Stimulated activated CD4-positive, alpha-beta T cell treated with anti-CD3 and anti-CD28 coated beads, Interleukin-15, amount 100 ng/mL, for 48 hours (primary cell): Measurements from ENCODE around the gene GAST.
"Not testable (repeated sequence)": the region's sequence is repeated elsewhere in the genome, so short reads cannot be mapped to it uniquely, and the experiment has no call there.

Source experiments
- DNase-seq, 2 donors: peaks; one replicate each; pipeline ENCODE4 v3.0.0-alpha.2; 2020; ENCODE audit warnings: low read depth in 2 of 2

The GAST gene, protein sequence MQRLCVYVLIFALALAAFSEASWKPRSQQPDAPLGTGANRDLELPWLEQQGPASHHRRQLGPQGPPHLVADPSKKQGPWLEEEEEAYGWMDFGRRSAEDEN

DNA sequence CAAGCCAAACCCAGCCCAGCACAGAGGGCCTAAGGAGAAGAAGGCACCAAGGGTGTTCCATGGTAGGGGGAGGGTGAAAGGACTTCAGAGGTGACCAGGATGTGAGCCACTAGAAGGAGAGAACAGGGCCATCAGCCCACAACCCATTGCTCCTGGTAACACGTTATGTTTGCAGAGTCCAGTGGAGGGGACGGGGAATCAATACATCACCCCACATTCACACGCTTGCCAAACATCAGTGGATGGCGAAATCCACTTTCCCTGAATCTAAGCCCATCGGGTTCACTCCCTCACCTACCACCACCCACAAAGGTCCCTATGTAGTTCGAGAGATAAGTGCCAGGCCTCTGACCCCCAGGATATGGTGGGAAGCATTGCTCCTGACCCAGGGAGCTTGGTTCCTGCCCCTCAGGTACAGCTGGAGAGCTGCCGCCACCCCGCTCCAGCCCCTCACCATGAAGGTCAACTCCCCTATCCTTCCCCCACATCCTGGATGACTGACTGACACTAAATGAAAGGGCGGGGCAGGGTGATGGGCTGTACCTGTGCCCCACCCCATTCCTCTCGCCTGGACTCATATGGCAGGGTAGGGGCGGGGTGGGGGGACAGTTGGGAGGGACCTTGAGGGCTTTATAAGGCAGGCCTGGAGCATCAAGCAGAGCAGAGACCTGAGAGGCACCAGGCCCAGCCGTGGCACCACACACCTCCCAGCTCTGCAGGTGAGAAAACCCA lies at the start of gene GAST:
TSS of gene GAST (plus strand) at position 663 of the 732 bp plus-strand sequence. CDS start 3,106 bp downstream, outside the sequence.
- DNase-seq: no peak

DNA sequence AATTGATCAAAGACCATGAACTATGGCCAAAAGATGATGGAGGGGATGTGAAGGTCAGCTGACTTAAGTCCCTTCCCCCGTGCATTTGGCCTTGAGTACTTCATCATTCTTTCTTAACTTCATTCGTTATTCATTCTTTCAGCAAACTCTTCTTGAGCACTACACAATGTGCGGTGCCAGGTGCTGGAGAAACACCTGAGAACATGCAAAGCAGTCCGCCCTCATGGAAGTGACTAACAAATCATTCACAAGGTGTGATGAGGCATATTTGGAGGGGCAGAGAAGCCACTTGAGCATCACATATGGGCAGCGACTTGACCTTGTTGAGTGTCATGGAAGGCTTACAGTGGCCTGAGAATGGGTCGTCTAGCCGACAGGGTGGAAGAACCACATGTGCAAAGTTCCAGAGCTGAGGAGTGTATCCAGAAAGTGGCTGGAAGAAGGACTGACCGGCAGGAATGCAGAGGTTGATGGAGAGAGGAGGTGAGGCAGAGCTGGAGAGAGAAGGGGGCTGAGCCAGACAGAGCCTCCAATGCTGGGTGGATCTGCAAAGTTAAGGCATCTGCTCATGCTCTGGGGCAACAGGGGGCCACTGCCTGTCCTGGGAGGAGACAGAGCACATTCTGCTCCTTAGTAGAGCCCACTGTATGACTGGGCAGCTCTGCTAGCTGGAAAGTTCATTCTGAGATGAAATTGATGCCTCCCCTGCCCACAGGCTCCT lies 48.5 kb upstream of the GAST start:
- no peak for DNase-seq

DNA sequence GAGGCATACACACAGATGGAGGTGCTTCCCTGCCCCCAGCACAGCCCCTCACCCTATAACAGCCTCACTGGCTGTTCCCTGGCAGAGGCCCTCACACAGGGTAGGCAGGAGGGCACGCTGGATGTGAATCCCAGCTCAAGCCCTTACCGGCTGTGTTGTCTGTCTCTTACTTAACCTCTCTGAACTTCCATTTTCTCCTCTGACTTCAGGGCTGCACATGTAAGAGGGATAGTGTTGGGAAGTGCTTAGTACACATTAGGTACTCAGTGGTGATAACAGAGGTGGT lies 48.0 kb upstream of the GAST start:
- DNase-seq: no peak

DNA sequence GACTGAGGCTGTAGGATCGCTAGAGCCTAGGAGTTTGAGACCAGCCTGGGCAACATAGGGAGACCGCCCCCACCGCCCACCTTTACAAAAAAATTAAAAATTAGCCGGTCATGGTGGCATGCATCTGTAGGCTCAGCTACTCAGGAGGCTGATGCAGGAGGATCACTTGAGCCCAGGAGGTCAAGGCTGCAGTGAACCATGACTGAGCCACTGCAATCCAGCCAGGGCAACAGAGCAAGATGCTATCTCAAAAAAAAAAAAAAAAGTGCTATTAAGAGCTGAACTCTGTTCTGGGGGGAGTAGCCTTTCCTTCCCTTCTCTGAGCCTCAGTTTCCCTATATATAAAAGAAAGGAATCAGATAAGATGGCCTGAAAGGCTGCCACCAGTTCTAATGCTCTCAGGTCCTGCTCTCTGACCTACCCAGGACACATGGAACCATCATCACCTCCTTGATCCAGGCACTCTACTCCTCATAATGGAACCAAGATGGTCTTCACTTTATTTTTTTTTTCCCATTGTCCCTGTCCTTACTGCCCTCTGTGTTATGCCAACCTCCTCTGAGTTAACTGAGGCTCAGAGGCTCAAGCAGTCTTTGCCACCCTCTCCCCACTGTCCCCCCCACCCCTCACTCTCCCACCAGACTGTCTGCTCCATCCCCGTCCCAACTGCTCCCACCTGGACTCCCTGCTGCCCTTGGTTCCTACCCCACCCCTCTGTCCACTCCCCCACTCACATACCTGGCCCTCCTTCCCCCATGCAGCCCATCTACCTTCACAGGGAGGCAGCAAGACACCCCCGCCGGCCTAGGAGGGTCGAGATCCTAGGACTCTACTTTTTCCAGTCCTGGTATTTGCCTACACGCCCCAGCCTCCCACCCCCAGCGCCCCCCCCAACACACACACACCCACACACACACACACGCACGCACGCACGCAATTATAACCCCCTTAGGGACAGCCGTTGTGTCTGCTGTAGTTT lies 47.3 kb upstream of the GAST start:
- DNase-seq: no peak

DNA sequence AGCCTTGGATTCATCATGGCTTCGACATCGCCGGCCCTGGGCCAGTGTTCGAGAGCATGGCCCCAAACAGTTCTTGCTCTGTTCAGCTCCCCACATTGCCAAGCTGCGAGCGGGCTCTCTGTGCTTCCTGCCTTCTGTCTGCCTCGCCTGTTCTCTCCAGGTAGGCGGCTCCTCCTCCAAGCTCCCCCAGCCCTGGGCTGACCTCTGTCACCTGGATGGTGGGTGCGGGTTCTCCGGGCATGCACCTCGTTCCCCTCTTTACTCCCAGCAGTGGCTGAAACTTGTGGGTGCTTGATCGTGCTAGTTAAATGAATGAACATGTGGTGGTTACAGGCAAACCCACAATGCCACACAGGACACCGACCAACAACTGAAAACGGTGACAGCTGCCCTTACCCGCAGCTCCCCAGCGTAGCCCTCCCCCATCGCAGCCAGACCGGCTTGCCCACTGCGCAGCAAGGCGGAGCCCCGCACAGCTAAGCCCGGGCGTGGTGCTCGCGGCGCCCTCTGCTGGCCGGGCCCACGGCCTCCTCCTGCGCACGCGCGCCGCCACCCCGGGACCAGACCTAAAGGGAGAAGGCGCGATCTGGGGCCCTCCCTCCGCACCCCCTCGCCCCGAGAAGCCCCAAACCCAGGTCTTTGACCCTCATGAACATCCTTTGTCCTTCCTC lies 46.4 kb upstream of the GAST start:
- peak; percentile 74 to 87 for DNase-seq

DNA sequence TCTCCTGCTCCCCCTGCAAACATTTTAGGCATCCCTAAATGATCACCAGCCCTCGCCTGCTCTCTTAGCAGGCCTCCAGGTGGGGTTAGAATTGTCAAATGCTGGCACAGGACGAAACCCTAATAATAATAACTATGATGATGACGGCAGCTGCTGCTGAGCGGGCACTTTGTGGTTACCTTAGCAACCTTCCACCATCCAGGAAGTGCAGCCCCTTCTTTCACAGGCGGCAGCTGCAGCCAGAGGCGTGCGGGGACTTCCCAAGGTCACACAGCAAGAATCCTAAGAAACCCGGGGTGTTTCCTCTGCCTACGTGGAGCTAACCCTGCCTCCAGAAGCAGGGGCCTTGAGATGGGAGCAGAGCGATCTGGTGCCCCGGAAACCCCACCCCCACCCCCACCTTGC lies 45.9 kb upstream of the GAST start:
- DNase-seq: peak; percentile 40

DNA sequence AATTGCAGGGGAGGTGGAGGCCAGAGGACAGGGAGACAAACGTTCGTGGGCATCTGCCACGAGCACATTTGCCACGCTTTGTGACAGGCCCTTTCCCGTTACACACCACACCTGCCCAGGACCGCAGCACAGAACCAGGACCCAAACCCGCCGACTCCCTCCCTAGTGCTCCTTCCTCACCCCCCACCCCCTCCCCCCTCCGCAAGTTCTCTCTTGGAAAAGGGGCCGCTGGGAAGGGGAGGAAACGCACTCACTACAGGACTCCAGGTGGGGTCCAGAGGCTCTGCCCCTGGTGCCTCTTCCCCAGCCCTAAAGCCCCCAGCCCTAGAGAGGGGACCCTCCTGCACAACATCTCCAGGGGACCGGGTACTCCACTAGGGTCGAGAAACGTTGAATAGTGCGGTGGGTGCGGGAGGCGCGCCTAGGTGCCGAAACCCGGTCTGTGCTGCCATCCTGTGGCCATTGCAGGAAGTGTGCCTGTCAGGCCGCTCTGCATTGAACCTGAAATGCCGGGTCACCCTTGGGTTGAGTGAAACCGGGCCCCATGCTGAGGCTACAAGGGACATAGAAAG lies 45.3 kb upstream of the GAST start:
- peak; percentile 78 to 88 for DNase-seq

DNA sequence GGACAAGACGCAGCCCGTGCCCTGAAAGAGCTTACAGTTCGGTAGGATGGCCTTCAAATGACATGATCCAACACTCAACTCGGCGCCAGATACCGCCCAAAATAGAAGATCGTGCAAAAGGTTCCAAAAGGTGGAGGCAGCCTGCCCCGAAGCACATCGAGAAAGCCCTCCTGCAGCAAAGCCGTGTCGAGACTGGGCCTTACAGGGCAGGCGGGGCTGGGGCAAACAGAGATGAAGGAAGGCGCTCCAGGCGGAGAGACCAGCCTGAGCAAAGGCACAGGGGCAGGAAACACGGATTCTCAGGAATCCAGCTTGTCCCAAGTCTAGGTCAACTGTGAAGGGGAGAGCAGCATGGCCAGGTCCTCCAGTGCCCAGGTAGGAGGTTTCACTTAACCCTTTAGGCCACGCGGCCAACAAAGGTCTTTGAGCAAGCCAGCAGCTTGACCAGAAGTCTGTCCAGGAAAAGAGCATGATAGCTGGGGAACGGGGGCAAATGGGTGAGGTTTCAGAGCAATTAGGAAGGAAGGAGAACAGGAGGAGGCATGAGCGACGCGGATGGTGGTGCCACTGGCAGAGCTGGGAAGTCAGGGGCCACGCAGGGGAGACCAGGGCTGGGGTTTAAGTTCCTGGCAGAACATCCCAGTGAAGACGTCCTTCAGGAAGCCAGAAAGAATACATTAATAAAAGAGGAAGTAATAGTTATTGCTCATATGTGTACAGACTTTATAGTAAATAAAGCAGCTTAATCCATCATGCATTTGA lies 44.7 kb upstream of the GAST start:
- no peak for DNase-seq

DNA sequence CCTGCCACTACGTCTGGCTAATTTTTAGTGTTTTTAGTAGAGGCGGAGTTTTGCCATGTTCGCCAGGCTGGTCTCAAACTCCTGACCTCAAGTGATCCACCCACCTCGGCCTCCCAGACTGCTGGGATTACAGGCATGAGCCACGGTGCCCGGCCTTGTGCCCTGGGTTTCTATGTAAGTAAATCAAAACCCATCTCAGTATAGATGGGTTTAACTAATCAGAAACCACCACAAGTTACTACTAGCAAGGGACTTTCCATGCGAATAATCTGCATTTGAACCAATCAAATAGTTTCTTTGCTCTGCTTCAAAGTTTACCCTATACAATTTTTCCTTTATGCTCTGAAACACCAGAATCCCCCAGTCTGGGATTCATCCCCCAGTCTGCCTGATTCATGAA lies 40.0 kb upstream of the GAST start:
- no peak for DNase-seq

DNA sequence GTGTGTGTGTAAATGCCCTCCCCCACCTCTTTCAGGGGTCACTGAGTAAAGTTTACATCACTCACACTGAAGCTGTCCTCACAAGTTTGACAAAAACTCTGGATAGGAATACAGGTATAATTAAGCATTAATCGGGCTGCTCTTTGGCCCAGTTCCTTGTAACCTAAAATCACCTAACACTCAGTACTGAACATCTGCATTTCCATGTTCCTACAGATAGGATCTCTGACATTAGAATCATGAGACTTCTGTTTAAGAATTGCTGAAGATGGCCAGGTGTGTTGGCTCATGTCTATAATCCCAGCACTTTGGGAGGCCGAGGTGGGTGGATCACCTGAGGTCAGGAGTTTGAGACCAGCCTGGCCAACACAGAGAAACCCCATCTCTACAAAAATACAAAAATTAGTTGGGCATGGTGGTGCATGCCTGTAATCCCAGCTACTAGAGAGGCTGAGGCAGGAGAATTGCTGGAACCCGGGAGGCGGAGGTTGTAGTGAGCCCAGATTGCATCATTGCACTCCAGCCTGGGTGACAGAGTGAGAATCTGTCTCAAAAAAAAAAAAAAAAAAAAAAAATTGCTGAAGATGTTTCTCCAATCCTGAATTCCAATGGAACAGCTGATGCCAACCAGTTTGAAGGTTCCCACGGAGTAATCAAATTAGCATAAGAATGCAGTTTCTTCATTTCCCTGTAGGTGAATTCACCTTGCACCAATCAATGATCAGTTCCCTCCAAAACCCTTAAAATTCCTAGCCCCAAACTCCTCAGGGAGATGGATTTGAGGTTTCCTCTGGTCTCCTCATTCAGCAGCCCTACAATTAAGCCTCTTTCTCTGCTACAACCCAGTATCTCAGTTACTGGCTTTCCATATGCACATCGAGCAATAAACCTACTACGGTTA lies 36.7 kb upstream of the GAST start:
- not testable (repeated sequence) for DNase-seq

DNA sequence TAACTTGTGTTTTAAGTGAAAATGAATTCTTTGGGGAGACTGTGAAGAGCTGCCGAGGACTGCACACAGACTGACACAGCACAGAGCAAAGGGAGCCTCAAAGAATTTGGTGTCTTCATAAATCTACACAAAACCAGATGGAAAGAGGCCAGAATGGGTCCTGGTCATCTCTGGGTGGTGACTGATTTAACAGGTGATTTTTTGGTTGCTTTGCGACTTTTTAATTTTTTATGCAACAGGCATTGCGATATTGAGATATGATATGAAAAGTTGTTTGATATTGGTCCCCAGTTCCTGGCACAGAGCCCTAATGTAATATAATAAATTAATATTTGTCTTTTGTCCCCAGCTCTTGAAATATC lies 36.1 kb upstream of the GAST start:
- no peak for DNase-seq

DNA sequence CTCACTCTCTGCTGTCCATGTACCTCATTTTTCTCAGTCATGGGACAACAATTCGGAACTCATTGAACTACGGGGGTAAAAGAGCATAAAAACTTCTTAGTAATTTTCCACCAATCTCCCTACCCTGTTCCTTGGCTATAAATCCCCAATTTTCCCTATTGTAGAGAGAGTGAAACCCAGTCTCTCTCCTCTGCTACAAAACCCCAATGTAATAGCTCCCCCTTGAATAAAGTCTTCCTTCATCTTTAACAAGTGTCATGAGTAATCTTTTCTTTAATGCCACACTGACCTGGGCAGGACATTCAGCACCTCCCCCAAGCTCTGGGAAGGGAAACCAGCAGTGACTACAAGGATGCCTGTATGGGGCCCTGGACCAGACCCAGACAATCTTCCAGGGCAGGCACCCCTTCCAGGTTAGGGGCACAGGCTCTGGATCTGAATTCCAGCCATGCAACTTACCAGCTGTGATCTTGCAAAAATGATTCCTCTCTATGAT lies 33.7 kb upstream of the GAST start:
- DNase-seq: no peak

DNA sequence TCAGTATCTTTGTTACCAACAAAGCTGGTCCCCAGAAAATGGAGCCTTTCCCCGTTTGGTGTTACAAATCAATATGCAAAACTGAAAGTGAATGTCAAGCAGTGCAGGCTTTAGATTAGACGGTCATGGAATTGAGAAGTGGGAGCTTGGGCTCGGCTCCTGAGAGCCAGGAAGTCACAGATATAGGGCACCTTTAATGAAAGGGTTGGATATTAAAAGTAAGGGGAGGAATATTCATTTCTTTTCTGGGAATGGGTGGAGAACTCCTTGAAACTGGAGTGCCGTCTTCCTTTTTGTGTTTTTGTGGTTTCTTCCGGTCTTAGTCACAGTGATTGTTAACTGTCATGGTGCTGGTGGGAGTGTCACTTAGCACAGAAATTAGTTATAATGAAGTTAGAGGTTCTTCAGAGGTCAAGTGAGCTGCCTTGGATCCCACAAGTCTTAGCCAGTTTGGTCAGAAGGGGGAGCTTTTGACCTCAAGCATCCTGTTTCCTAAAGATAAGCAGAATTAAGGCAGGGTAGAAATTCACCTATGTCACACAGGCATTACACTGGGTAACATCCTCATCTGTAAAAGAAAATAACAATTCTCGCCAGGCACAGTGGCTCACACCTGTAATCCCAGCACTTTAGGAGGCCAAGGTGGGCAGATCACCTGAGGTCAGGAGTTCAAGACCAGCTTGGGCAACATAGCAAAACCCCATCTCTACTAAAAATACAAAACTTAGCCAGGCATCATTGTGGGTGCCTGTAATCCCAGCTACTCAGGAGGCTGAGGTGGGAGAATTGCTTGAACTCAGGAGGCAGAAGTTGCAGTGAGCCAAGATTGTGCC lies 33.0 kb upstream of the GAST start:
- DNase-seq: peak; percentile 50 to 56

DNA sequence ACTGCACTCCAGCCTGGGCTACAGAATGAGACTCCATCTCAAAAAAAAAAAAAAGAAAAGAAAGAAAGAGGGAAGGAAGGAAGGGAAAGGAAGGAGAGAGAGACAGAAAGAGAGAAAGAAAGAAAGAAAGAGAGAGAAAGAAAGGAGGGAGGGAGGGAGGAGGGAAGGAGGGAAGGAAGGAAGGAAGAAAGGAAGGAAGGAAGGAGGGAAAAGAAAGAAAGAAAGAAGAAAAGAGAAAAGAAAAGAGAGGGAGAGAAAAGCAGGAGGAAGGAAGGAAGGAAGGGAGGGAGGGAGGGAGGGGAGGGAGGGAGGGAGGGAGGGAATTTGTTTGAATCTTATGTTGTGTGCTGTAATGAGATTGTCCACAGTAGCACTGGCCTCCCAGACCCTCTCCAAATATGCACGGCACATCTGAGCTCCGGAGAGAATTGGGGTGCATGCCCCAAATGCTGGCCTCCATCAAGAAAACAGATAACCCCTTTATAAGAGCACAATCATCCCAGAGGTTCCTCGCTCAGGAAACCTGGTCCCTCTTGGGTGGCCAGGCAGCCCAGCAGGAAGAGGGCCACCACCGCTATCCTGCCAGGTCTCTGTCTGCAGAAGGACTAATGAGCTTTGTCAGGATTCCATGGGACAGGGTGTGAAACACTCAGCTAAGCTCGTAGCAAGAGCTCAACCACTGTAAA lies 32.2 kb upstream of the GAST start:
- DNase-seq: no peak

DNA sequence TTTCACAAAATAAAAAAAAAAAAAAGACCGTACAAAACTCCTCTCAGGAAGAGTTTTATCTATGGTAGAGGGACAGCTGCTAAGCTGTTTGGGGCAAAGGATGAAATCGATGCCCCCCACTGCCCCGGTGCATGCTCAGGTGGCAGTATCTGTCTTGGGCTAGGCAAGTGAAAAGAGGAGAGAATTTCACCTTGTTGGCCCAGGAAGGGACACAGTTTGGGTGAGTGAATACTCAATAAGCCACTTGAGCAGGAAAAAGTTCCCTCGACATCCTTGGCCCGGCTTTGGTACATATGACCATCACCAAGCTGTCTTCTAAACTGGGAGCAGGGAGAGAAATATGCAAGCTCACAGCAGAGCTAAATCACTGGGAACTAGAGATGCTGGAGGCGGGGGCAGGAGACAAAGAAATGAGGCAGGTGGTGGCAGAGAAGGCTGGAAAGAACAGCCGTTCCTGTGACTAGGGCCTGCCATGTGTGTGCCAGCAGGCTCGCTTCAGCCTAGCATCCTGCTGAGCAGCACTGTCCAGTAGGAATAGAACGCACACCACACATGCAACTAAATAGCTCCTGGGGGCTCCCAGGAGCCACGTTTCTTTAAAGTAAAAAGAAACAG lies 31.6 kb upstream of the GAST start:
- no peak for DNase-seq

DNA sequence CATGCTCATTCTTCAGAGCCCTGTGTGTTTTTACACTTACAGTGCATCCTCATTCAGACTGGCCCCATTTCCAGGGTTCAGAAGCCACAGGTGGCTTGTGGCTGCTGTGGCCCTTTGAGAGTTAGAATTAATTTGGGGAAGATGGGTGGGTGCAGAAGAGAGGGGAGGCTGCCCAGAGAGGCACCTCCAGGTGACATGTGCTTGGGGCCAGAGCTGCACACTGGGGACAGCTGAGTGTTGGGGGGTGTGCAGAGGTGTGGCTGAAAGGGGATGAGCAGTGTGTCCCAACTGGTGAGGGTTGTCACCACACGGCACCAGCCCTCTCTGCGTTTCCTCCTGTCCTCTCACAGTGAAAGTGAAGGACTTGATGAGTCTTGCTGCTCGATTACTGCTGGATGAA lies 30.4 kb upstream of the GAST start:
- DNase-seq: no peak

DNA sequence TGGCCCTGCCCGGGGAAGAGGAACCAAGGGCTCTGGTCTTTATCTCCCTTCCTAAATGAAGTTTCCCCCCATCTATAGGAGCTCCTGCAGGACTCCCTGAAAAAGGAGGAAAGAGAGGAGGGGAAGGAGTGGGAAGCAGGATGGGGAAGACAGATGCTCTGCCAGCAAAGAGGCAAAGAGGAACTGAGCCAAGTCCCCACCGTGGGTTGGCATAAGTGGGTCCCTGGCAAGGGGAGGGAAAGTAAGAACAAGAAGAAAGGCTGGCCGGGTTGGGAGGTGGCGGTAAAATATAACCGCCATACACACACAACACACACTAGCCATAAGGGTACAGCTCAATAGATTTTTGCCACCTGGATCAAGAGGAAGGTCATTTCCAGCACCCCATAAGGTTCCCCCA lies 29.5 kb upstream of the GAST start:
- DNase-seq: no peak
